Measurements from ENCODE around the gene SLC4A5. TPM values are rescaled to one million over a fixed set of nuclear protein-coding genes. Genes with fewer than 3 reads are reported as not detected.

The SLC4A5 gene
- total RNA-seq, 2 donors from 2014 or later = 2.2 to 9.5 TPM

GRCh38 chr2:74177696-74178095 lies 165.5 kb downstream of the SLC4A5 start:
- ATAC-seq (ENCODE audit: insufficient number of reproducible peaks, low FRiP score, low read depth) = no peak
- no peaks in the 10 kb centered on the region for H3K36me3 ChIP-seq
- DNase-seq (ENCODE audit: low spot score) = no peak
- peaks cover 23 to 39% of the 10 kb centered on the region in 2 donors for H3K4me1 ChIP-seq (ENCODE audit: control insufficient read depth in 1 of 2, low read depth in 2 of 2)
- H3K27ac ChIP-seq = peak overlapping the region; percentile 93 to 98
- H3K9me3 ChIP-seq = no peaks in the 10 kb centered on the region
- no peak for TF ChIP-seq CTCF (IDR thresholded peaks at IDR 0.05)
- H3K4me3 ChIP-seq = peak overlapping the region; percentile 89
- H3K27me3 ChIP-seq (replicated peaks; ENCODE audit: insufficient read depth) = no peaks in the 10 kb centered on the region

GRCh38 chr2:74174909-74175308 lies 168.3 kb downstream of the SLC4A5 start:
- no peak for DNase-seq (ENCODE audit: low spot score)
- no peak overlapping the region for H3K4me3 ChIP-seq
- ATAC-seq (ENCODE audit: insufficient number of reproducible peaks, low FRiP score, low read depth) = no peak
- no peaks in the 10 kb centered on the region for H3K27me3 ChIP-seq (replicated peaks; ENCODE audit: insufficient read depth)
- no peaks in the 10 kb centered on the region for H3K9me3 ChIP-seq
- no peak overlapping the region for H3K27ac ChIP-seq
- H3K36me3 ChIP-seq = peaks cover 5% of the 10 kb centered on the region
- peaks cover 23 to 39% of the 10 kb centered on the region in 2 donors for H3K4me1 ChIP-seq (ENCODE audit: control insufficient read depth in 1 of 2, low read depth in 2 of 2)
- no peak for TF ChIP-seq CTCF (IDR thresholded peaks at IDR 0.05)

- Histone ChIP-seq H3K9me3 (no peaks in the 10 kb centered on the region), H3K27me3 (replicated peaks; ENCODE audit: insufficient read depth) (no peaks in the 10 kb centered on the region), H3K4me1 (ENCODE audit: control insufficient read depth in 1 of 2, low read depth in 2 of 2) (peaks cover 0 to under 1% of the 10 kb centered on the region in 2 donors), H3K36me3 (peaks cover 42% of the 10 kb centered on the region), H3K27ac (no peak overlapping the region), H3K4me3 (no peak overlapping the region)
- TF ChIP-seq CTCF (IDR thresholded peaks at IDR 0.05) = no peak
- ATAC-seq (ENCODE audit: insufficient number of reproducible peaks, low FRiP score, low read depth) (no peak), DNase-seq (ENCODE audit: low spot score) (no peak)
Observed at GRCh38 chr2:74168739-74169138, 174.5 kb downstream of the SLC4A5 start.

Other genes with a start within 250 kb of the SLC4A5 start
- gene BOLA3, start 195.5 kb downstream of the SLC4A5 start, total RNA-seq = 10 to 100 TPM; 17.2 to 21.1 TPM
- gene MOB1A, start 164.5 kb downstream of the SLC4A5 start, total RNA-seq = 100 to 1,000 TPM in 1 of 2 donors, 10 to 100 TPM in 1; 97.0 to 107 TPM
- gene MTHFD2, start 144.8 kb downstream of the SLC4A5 start, total RNA-seq = 100 to 1,000 TPM in 1 of 2 donors, 10 to 100 TPM in 1; 93.3 to 216 TPM
- 100 to 1,000 TPM; 123 to 332 TPM for gene DCTN1, start 36.9 kb upstream of the SLC4A5 start, total RNA-seq
- 1 to 10 TPM; 1.7 to 1.9 TPM for gene C2orf81, start 78.2 kb upstream of the SLC4A5 start, total RNA-seq
- gene WDR54, start 78.3 kb upstream of the SLC4A5 start, total RNA-seq = 1 to 10 TPM; 6.1 to 6.2 TPM
- gene RTKN, start 98.5 kb upstream of the SLC4A5 start, total RNA-seq = 10 to 100 TPM; 23.2 to 25.6 TPM
- gene INO80B, start 111.7 kb upstream of the SLC4A5 start, total RNA-seq = 10 to 100 TPM; 15.4 to 17.8 TPM
- gene WBP1, start 115.0 kb upstream of the SLC4A5 start, total RNA-seq = 10 to 100 TPM; 27.4 to 47.1 TPM
- 10 to 100 TPM; 42.0 to 55.9 TPM for gene MOGS, start 122.0 kb upstream of the SLC4A5 start, total RNA-seq
- 10 to 100 TPM; 14.6 to 40.8 TPM for gene MRPL53, start 129.3 kb upstream of the SLC4A5 start, total RNA-seq
- 10 to 100 TPM; 31.5 to 43.4 TPM for gene CCDC142, start 139.6 kb upstream of the SLC4A5 start, total RNA-seq
- 10 to 100 TPM; 37.9 to 38.9 TPM for gene TTC31, start 139.7 kb upstream of the SLC4A5 start, total RNA-seq
- gene LBX2, start 156.2 kb upstream of the SLC4A5 start, total RNA-seq = under 1 TPM; 0.54 to 0.71 TPM
- gene PCGF1, start 164.3 kb upstream of the SLC4A5 start, total RNA-seq = 1 to 10 TPM; 7.8 to 8.0 TPM
- not detected for gene TLX2, start 171.0 kb upstream of the SLC4A5 start, total RNA-seq
- gene DQX1, start 182.8 kb upstream of the SLC4A5 start, total RNA-seq = 1 to 10 TPM in 1 of 2 donors, not detected in 1; 1.9 TPM
- 100 to 1,000 TPM in 1 of 2 donors, 10 to 100 TPM in 1; 85.5 to 113 TPM for gene AUP1, start 186.3 kb upstream of the SLC4A5 start, total RNA-seq
- gene HTRA2, start 186.5 kb upstream of the SLC4A5 start, total RNA-seq = 10 to 100 TPM; 34.9 to 35.6 TPM
- gene LOXL3, start 210.5 kb upstream of the SLC4A5 start, total RNA-seq = 10 to 100 TPM; 16.6 to 24.9 TPM
- 10 to 100 TPM; 17.6 to 23.1 TPM for gene DOK1, start 211.3 kb upstream of the SLC4A5 start, total RNA-seq